OCI-LY7 (cell line): ENCODE measurements around the gene CARD14. TPM values are rescaled to one million over a fixed set of nuclear protein-coding genes. Genes with fewer than 3 reads are reported as not detected.

ENCODE experiments used
- BruUV-seq: library from RNA; stranded (reverse); fragments of 400-500 nt; replicated peaks from 2 replicates; lab custom pipeline; 2021; lab: Mats Ljungman, UMichigan
- CTCF ChIA-PET: fragments of 300-600 bp; sonication (Branson Sonifier 250); formaldehyde crosslinking; loops from one replicate; lab custom pipeline; 2022; ENCODE audit warnings: antibody characterized with exemption; ENCODE audit not compliant: unreplicated experiment; lab: Charles Lee
- POLR2A ChIA-PET: fragments of 300-600 bp; sonication (Branson Sonifier 250); formaldehyde crosslinking; loops from one replicate; lab custom pipeline; 2022; ENCODE audit warnings: antibody characterized with exemption; lab: Charles Lee
- DNase-seq: peaks from one replicate; pipeline ENCODE4 v3.0.0-alpha.2; 2015; ENCODE audit warnings: low spot score
- H2AFZ ChIP-seq: fragments of 200-600 bp; sonication (generic), shearing (Covaris generic); 2 replicates; pipeline ENCODE4 v1.6.1; 2014; ENCODE audit warnings: mild to moderate bottlenecking, antibody characterized with exemption, low read length, moderate library complexity
- H3K27ac ChIP-seq: fragments of 200-600 bp; sonication (generic); 2 replicates; pipeline ENCODE4 v1.5.1; 2014; ENCODE audit warnings: mixed run types, low read depth, mild to moderate bottlenecking, moderate library complexity, low read length, inconsistent platforms; ENCODE audit not compliant: poor library complexity, severe bottlenecking
- H3K36me3 ChIP-seq: fragments of 200-600 bp; sonication (generic); 2 replicates; pipeline ENCODE4 v1.6.1; 2014; ENCODE audit warnings: mild to moderate bottlenecking, antibody characterized with exemption, low read length, moderate library complexity, mixed read lengths; ENCODE audit not compliant: insufficient read depth
- H3K4me1 ChIP-seq: fragments of 200-600 bp; sonication (generic); 2 replicates; pipeline ENCODE4 v1.5.1; 2014; ENCODE audit warnings: mild to moderate bottlenecking, low read length; ENCODE audit not compliant: insufficient read depth, poor library complexity, severe bottlenecking
- H3K4me2 ChIP-seq: fragments of 200-600 bp; sonication (generic); 2 replicates; pipeline ENCODE4 v1.6.1; 2014; ENCODE audit warnings: mild to moderate bottlenecking, low read length
- H3K4me3 ChIP-seq: fragments of 200-600 bp; sonication (generic); 2 replicates; pipeline ENCODE4 v1.5.1; 2014; ENCODE audit warnings: mild to moderate bottlenecking, low read depth, low read length; ENCODE audit not compliant: poor library complexity, severe bottlenecking
- H3K79me2 ChIP-seq: fragments of 200-600 bp; sonication (generic); 2 replicates; pipeline ENCODE4 v1.6.1; 2016; ENCODE audit warnings: low read depth, mild to moderate bottlenecking, low read length, moderate library complexity, mixed read lengths; ENCODE audit not compliant: insufficient read depth
- H3K9me2 ChIP-seq: fragments of 200-600 bp; sonication (generic); 2 replicates; pipeline ENCODE4 v1.6.1; 2016; ENCODE audit warnings: mild to moderate bottlenecking, low read length, mixed read lengths; ENCODE audit not compliant: insufficient read depth
- H3K9me3 ChIP-seq: fragments of 200-600 bp; sonication (generic); 2 replicates; pipeline ENCODE4 v1.6.1; 2014; ENCODE audit warnings: mild to moderate bottlenecking, mixed run types, low read length, mixed read lengths
- H4K20me1 ChIP-seq: fragments of 200-600 bp; sonication (generic); 2 replicates; pipeline ENCODE4 v1.6.1; 2014; ENCODE audit warnings: mild to moderate bottlenecking, antibody characterized with exemption, low read length, moderate library complexity, mixed read lengths; ENCODE audit not compliant: insufficient read depth
- CTCF ChIP-seq: fragments of 200-600 bp; sonication (generic); conservative IDR thresholded peaks from 2 replicates; pipeline ENCODE4 v1.5.1; 2014; ENCODE audit warnings: mild to moderate bottlenecking, antibody characterized with exemption, low read length, moderate library complexity, mixed read lengths
- EZH2phosphoT487 ChIP-seq: fragments of 200-600 bp; sonication (generic); IDR thresholded peaks from 2 replicates; pipeline ENCODE4 v1.6.1; 2018; ENCODE audit warnings: low read depth, borderline replicate concordance, mild to moderate bottlenecking, mixed run types, antibody characterized with exemption, low read length, moderate library complexity, mixed read lengths
- intact Hi-C: fragments of 100-400 bp; cut with micrococcal nuclease; formaldehyde crosslinking; loops from one replicate; pipeline ENCODE4 v1.10.0; 2022; ENCODE audit not compliant: unreplicated experiment
- total RNA-seq, 2 experiments: library from RNA; depleted of rRNA in 1 of 2; stranded (reverse); fragments of >200 nt in 1 of 2; shearing (Covaris generic) in 1 of 2; gene quantifications; 2 replicates each; pipeline ENCODE4 v1.2.3, GENCODE V29; 2014 to 2022

CARD14 gene
- total RNA-seq, 2 experiments from 2014 or later: not detected

- Histone ChIP-seq H3K79me2 (no peaks in the 10 kb centered on the region), H2AFZ (no peak overlapping the region), H3K36me3 (no peaks in the 10 kb centered on the region), H3K9me2 (no peaks in the 10 kb centered on the region), H4K20me1 (no peaks in the 10 kb centered on the region), H3K4me3 (no peak overlapping the region), H3K4me1 (no peaks in the 10 kb centered on the region), H3K9me3 (no peaks in the 10 kb centered on the region), H3K27ac (no peak overlapping the region), H3K4me2 (no peak overlapping the region)
- TF ChIP-seq EZH2phosphoT487 (no peak), CTCF (peak; percentile 60)
- no TSS peak for BruUV-seq
- ChIA-PET CTCF (no interaction called here), POLR2A (interaction anchor here (0.7 to 1.0 kb wide), 2 partner anchors 9 to 997 kb away, joined by 3 read pairs; no protein-coding TSS in a partner anchor)
- DNase-seq: no peak
- intact Hi-C loops: no loop called here
Observed at GRCh38 chr17:80124351-80124981, 45.4 kb upstream of the CARD14 start.

- no peaks in the 10 kb centered on the region for H3K4me1 ChIP-seq
- H3K36me3 ChIP-seq: no peaks in the 10 kb centered on the region
- no peaks in the 10 kb centered on the region for H3K9me3 ChIP-seq
- ChIA-PET CTCF (no interaction called here), POLR2A (no interaction called here)
- no peak overlapping the region for H3K4me3 ChIP-seq
- no peak for DNase-seq
- intact Hi-C loops: no loop called here
- no TSS peak for BruUV-seq
- H3K79me2 ChIP-seq: no peaks in the 10 kb centered on the region
- H3K27ac ChIP-seq: no peak overlapping the region
- no peaks in the 10 kb centered on the region for H3K9me2 ChIP-seq
- TF ChIP-seq CTCF: no peak
- no peak for TF ChIP-seq EZH2phosphoT487
- H4K20me1 ChIP-seq: peaks cover 5% of the 10 kb centered on the region; the same call in 1 of the 2 replicates
- no peak overlapping the region for H2AFZ ChIP-seq
- no peak overlapping the region for H3K4me2 ChIP-seq
Observed at GRCh38 chr17:80125656-80126448, 44.0 kb upstream of the CARD14 start.

- TF ChIP-seq EZH2phosphoT487 (no peak), CTCF (no peak)
- H3K4me2 ChIP-seq: no peak overlapping the region
- H3K36me3 ChIP-seq: no peaks in the 10 kb centered on the region
- intact Hi-C loops: no loop called here
- H3K4me1 ChIP-seq: no peaks in the 10 kb centered on the region
- no peaks in the 10 kb centered on the region for H3K79me2 ChIP-seq
- DNase-seq: no peak
- POLR2A ChIA-PET: no interaction called here
- BruUV-seq: no TSS peak
- H2AFZ ChIP-seq: no peak overlapping the region
- no peak overlapping the region for H3K4me3 ChIP-seq
- no peaks in the 10 kb centered on the region for H3K9me3 ChIP-seq
- H3K27ac ChIP-seq: no peak overlapping the region
- CTCF ChIA-PET: no interaction called here
- H3K9me2 ChIP-seq: no peaks in the 10 kb centered on the region
- H4K20me1 ChIP-seq: peaks cover 5% of the 10 kb centered on the region; the same call in 1 of the 2 replicates
Observed at GRCh38 chr17:80126449-80126715, 43.4 kb upstream of the CARD14 start.
